Natural killer cell (primary cell): ENCODE results near the gene KAT2B. TPM values are rescaled to one million over a fixed set of nuclear protein-coding genes. Genes with fewer than 3 reads are reported as not detected.

ENCODE experiments used
- ATAC-seq, 3 donors: fragments of 150-1000 bp in 2 of 3; fragments of 200-7000 bp in 1 of 3; cut with Tn5 transposase; 1 replicate in 1 of 3; 2 replicates in 2 of 3; pipeline ENCODE4 v1.10.0; 2021; ENCODE audit warnings: mild to moderate bottlenecking in 2 of 3, moderate library complexity in 2 of 3
- DNase-seq, 2 donors: peaks; one replicate each; pipeline versions ENCODE4 v3.0.0 to v3.0.0-alpha.2; 2013 to 2021; ENCODE audit warnings: mixed read lengths in 1 of 2
- H3K27ac ChIP-seq: one replicate; pipeline ENCODE4 v1.5.1; 2013; ENCODE audit warnings: mild to moderate bottlenecking, low read length
- H3K27me3 ChIP-seq: one replicate; pipeline ENCODE4 v1.6.1; 2013; ENCODE audit warnings: low read length; ENCODE audit not compliant: control insufficient read depth, insufficient read depth
- H3K36me3 ChIP-seq: one replicate; pipeline ENCODE4 v1.6.1; 2013; ENCODE audit warnings: low read length; ENCODE audit not compliant: control insufficient read depth, insufficient read depth
- H3K4me1 ChIP-seq: one replicate; pipeline ENCODE4 v1.6.1; 2013; ENCODE audit warnings: low read length; ENCODE audit not compliant: control insufficient read depth, insufficient read depth
- H3K4me3 ChIP-seq: one replicate; pipeline ENCODE4 v1.5.1; 2013; ENCODE audit warnings: low read length
- H3K9me3 ChIP-seq: one replicate; pipeline ENCODE4 v1.6.1; 2013; ENCODE audit warnings: low read length; ENCODE audit not compliant: control insufficient read depth, insufficient read depth
- H3K27ac Mint-ChIP-seq, 2 donors: one replicate each; pipeline ENCODE4 v1.8.0; 2022; ENCODE audit warnings: mild to moderate bottlenecking in 2 of 2, mixed read lengths in 2 of 2, moderate library complexity in 1 of 2
- H3K27me3 Mint-ChIP-seq, 2 donors: one replicate each; pipeline ENCODE4 v1.8.0; 2022; ENCODE audit warnings: low read depth in 2 of 2, mixed read lengths in 2 of 2
- H3K36me3 Mint-ChIP-seq: one replicate; pipeline ENCODE4 v1.8.0; 2022; ENCODE audit warnings: mixed read lengths
- H3K4me1 Mint-ChIP-seq, 2 donors: one replicate each; pipeline ENCODE4 v1.8.0; 2022; ENCODE audit warnings: mixed read lengths in 2 of 2
- H3K4me3 Mint-ChIP-seq: one replicate; pipeline ENCODE4 v1.8.0; 2022; ENCODE audit warnings: mild to moderate bottlenecking, moderate library complexity, mixed read lengths
- H3K9me3 Mint-ChIP-seq, 2 donors: one replicate each; pipeline ENCODE4 v1.8.0; 2022; ENCODE audit warnings: mixed read lengths in 2 of 2
- CTCF ChIP-seq: fragments of 200-600 bp; IDR thresholded peaks from one replicate; pipeline ENCODE4 v1.8.0; 2022; ENCODE audit warnings: antibody characterized with exemption
- WGBS: methylation state at CpG from one replicate; pipeline ENCODE4 v1.1.7; 2013; ENCODE audit warnings: missing lambda C conversion rate; ENCODE audit not compliant: insufficient coverage; 5-methylcytosine and 5-hydroxymethylcytosine counted together
- intact Hi-C: fragments of 100-400 bp; cut with micrococcal nuclease; formaldehyde crosslinking; loops from one replicate; pipeline ENCODE4 v1.14.2; 2022
- total RNA-seq, 4 donors: library from RNA; stranded (reverse); fragments of 120-200 nt in 1 of 4; gene quantifications; one replicate each; pipeline versions ENCODE4 v1.2.3 to v1.2.4, GENCODE V29; 2013 to 2022

KAT2B gene
- total RNA-seq, 3 donors from 2014 or later (not counting 1 experiment from before 2014, with no cell fraction given): 132 to 156 (median 146) TPM

- H3K4me3 Mint-ChIP-seq: no peak overlapping the region
- peaks cover 0 to 6% of the 10 kb centered on the region in 2 donors for H3K4me1 Mint-ChIP-seq
- no peaks in the 10 kb centered on the region for H3K27me3 ChIP-seq
- H3K9me3 Mint-ChIP-seq: no peaks in the 10 kb centered on the region
- H3K9me3 ChIP-seq: no peaks in the 10 kb centered on the region
- WGBS: 99% methylated on average over 8 of the region's 8 CpGs
- peak overlapping the region in 1 of 2 donors; percentile 38 for H3K27ac Mint-ChIP-seq
- no peaks in the 10 kb centered on the region for H3K4me1 ChIP-seq
- no peak overlapping the region for H3K4me3 ChIP-seq
- H3K36me3 ChIP-seq: peaks cover 73% of the 10 kb centered on the region
- no peaks in the 10 kb centered on the region for H3K27me3 Mint-ChIP-seq
- ATAC-seq (no peak), DNase-seq (no peak)
- TF ChIP-seq CTCF: no peak
- H3K27ac ChIP-seq: no peak overlapping the region
- H3K36me3 Mint-ChIP-seq: peaks cover 9% of the 10 kb centered on the region
- intact Hi-C loops: no loop called here
Observed at GRCh38 chr3:20146301-20146700, 106.1 kb downstream of the KAT2B start.

DNA sequence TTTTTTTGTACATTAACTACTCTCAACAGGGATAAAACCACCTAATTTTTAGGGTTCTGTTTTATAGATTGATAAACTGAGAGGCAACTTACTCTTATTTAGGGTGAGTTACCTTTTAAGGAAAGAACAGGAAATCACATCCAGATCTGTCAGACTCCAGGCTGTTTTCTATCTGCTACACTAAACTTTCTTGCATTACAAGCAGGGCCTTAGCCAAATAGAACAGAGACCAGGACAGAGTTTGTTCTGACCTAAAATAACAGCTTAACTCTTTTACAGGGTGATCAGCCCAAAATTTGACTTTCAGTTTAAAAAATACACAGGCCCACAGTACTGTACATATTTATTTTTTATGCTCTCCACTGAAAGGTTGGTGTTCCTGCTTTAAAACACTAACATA is 107.1 kb downstream of the KAT2B start:
- Histone ChIP-seq H3K36me3 (peaks cover 73% of the 10 kb centered on the region), H3K4me3 (no peak overlapping the region), H3K9me3 (no peaks in the 10 kb centered on the region), H3K4me1 (no peaks in the 10 kb centered on the region), H3K27me3 (no peaks in the 10 kb centered on the region), H3K27ac (no peak overlapping the region)
- peaks cover 9% of the 10 kb centered on the region for H3K36me3 Mint-ChIP-seq
- peak overlapping the region in 1 of 2 donors; percentile 6 for H3K27ac Mint-ChIP-seq
- no peak for TF ChIP-seq CTCF
- no peaks in the 10 kb centered on the region for H3K9me3 Mint-ChIP-seq
- ATAC-seq (no peak), DNase-seq (no peak)
- intact Hi-C loops: no loop called here
- no peaks in the 10 kb centered on the region for H3K27me3 Mint-ChIP-seq
- H3K4me1 Mint-ChIP-seq: no peaks in the 10 kb centered on the region
- no peak overlapping the region for H3K4me3 Mint-ChIP-seq

GRCh38 chr3:20148466-20148865 is 108.2 kb downstream of the KAT2B start:
- H3K27me3 ChIP-seq: no peaks in the 10 kb centered on the region
- DNase-seq (no peak), ATAC-seq (no peak)
- intact Hi-C loops: no loop called here
- no peaks in the 10 kb centered on the region for H3K4me1 ChIP-seq
- no peaks in the 10 kb centered on the region for H3K9me3 Mint-ChIP-seq
- peaks cover 73% of the 10 kb centered on the region for H3K36me3 ChIP-seq
- WGBS: 96% methylated on average over 8 of the region's 10 CpGs
- peak overlapping the region in 1 of 2 donors; percentile 58 for H3K27ac Mint-ChIP-seq
- H3K27ac ChIP-seq: no peak overlapping the region
- no peak overlapping the region for H3K4me3 Mint-ChIP-seq
- no peaks in the 10 kb centered on the region for H3K27me3 Mint-ChIP-seq
- H3K4me1 Mint-ChIP-seq: no peaks in the 10 kb centered on the region
- H3K36me3 Mint-ChIP-seq: peaks cover 4% of the 10 kb centered on the region
- H3K9me3 ChIP-seq: no peaks in the 10 kb centered on the region
- H3K4me3 ChIP-seq: no peak overlapping the region
- no peak for TF ChIP-seq CTCF

GRCh38 chr3:20154078-20154477 is 113.8 kb downstream of the KAT2B start:
- Histone ChIP-seq H3K27ac (no peak overlapping the region), H3K27me3 (no peaks in the 10 kb centered on the region), H3K36me3 (peaks cover 62% of the 10 kb centered on the region), H3K4me1 (no peaks in the 10 kb centered on the region), H3K4me3 (no peak overlapping the region), H3K9me3 (no peaks in the 10 kb centered on the region)
- intact Hi-C loops: no loop called here
- TF ChIP-seq CTCF: no peak
- Mint-ChIP-seq H3K36me3 (no peaks in the 10 kb centered on the region), H3K4me1 (no peaks in the 10 kb centered on the region), H3K27me3 (no peaks in the 10 kb centered on the region), H3K9me3 (no peaks in the 10 kb centered on the region), H3K4me3 (no peak overlapping the region), H3K27ac (peak overlapping the region; percentile 16 to 30)
- DNase-seq (no peak), ATAC-seq (no peak)
- WGBS: 86% methylated on average over 1 of the region's 1 CpG
